CD8-positive, alpha-beta memory T cell (primary cell): ENCODE measurements around the gene CEMIP2. TPM values are rescaled to one million over a fixed set of nuclear protein-coding genes. Genes with fewer than 3 reads are reported as not detected.

ENCODE experiments used
- CTCF ChIA-PET: fragments of 350-600 bp; sonication (Branson Sonifier 250); formaldehyde crosslinking; loops from one replicate; lab custom pipeline; 2021; ENCODE audit warnings: antibody characterized with exemption; lab: Charles Lee
- POLR2A ChIA-PET: fragments of 350-600 bp; sonication (Branson Sonifier 250); formaldehyde crosslinking; loops from one replicate; lab custom pipeline; 2021; ENCODE audit warnings: antibody characterized with exemption; lab: Charles Lee
- DNase-seq, 5 donors: peaks; one replicate each; pipeline versions ENCODE4 v3.0.0 to v3.0.0-alpha.2; 2020 to 2022; ENCODE audit warnings: mixed read lengths in 1 of 5
- H3K27ac ChIP-seq: one replicate; pipeline ENCODE4 v1.7.0; 2013; ENCODE audit warnings: low read depth, mild to moderate bottlenecking, low read length, moderate library complexity
- H3K27me3 ChIP-seq: 2 replicates; pipeline ENCODE4 v1.7.0; 2013; ENCODE audit warnings: low read length, mild to moderate bottlenecking; ENCODE audit not compliant: insufficient read depth, poor library complexity, severe bottlenecking
- H3K36me3 ChIP-seq: 2 replicates; pipeline ENCODE4 v1.7.0; 2013; ENCODE audit warnings: mild to moderate bottlenecking, low read length, moderate library complexity; ENCODE audit not compliant: insufficient read depth
- H3K4me1 ChIP-seq: 2 replicates; pipeline ENCODE4 v1.7.0; 2013; ENCODE audit warnings: mild to moderate bottlenecking, low read length, moderate library complexity; ENCODE audit not compliant: insufficient read depth
- H3K4me3 ChIP-seq: 2 replicates; pipeline ENCODE4 v1.7.0; 2013; ENCODE audit warnings: mild to moderate bottlenecking, low read length
- H3K9me3 ChIP-seq: 2 replicates; pipeline ENCODE4 v1.7.0; 2013; ENCODE audit warnings: mild to moderate bottlenecking, low read length
- H3K27ac Mint-ChIP-seq, 8 donors: one replicate each; pipeline ENCODE4 v1.8.0; 2020 to 2021; ENCODE audit warnings: mixed read lengths in 8 of 8, mild to moderate bottlenecking in 6 of 8, inconsistent platforms in 3 of 8, moderate library complexity in 3 of 8
- H3K27me3 Mint-ChIP-seq, 2 donors: one replicate each; pipeline ENCODE4 v1.8.0; 2020 to 2021; ENCODE audit warnings: mixed read lengths in 2 of 2, mild to moderate bottlenecking in 1 of 2, moderate library complexity in 1 of 2
- H3K36me3 Mint-ChIP-seq, 3 donors: one replicate each; pipeline ENCODE4 v1.8.0; 2020 to 2021; ENCODE audit warnings: mixed read lengths in 3 of 3, inconsistent platforms in 1 of 3, mild to moderate bottlenecking in 1 of 3
- H3K4me1 Mint-ChIP-seq, 3 donors: one replicate each; pipeline ENCODE4 v1.8.0; 2020 to 2021; ENCODE audit warnings: mixed read lengths in 3 of 3, inconsistent platforms in 1 of 3, mild to moderate bottlenecking in 1 of 3
- H3K4me3 Mint-ChIP-seq, 7 donors: one replicate each; pipeline ENCODE4 v1.8.0; 2020 to 2021; ENCODE audit warnings: mixed read lengths in 7 of 7, mild to moderate bottlenecking in 6 of 7, moderate library complexity in 4 of 7, inconsistent platforms in 2 of 7
- H3K9me3 Mint-ChIP-seq, 5 donors: one replicate each; pipeline ENCODE4 v1.8.0; 2020 to 2022; ENCODE audit warnings: mixed read lengths in 5 of 5, mild to moderate bottlenecking in 3 of 5, moderate library complexity in 2 of 5, inconsistent platforms in 1 of 5
- polyA plus RNA-seq: library from polyadenylated mRNA; unstranded; fragments of 300-500 nt; fragmentation: Illumina TruSeq; gene quantifications from one replicate; pipeline ENCODE4 v1.2.3, GENCODE V29; 2021
- total RNA-seq, 2 experiments: library from RNA; stranded (reverse); gene quantifications; one replicate each; pipeline ENCODE4 v1.2.3, GENCODE V29; 2021

Gene CEMIP2
- total and polyA plus RNA-seq, 3 experiments from 2014 or later = 8.8 to 75.5 (median 74.1) TPM

- H3K27me3 Mint-ChIP-seq = no peaks in the 10 kb centered on the region
- Histone ChIP-seq H3K36me3 (no peaks in the 10 kb centered on the region), H3K27me3 (no peaks in the 10 kb centered on the region), H3K4me1 (no peaks in the 10 kb centered on the region), H3K4me3 (no peak overlapping the region), H3K9me3 (no peaks in the 10 kb centered on the region), H3K27ac (no peak overlapping the region)
- H3K36me3 Mint-ChIP-seq = peaks cover 0 to 2% (median 0%) of the 10 kb centered on the region in 3 donors
- peaks cover 8 to 36% (median 11%) of the 10 kb centered on the region in 3 donors for H3K4me1 Mint-ChIP-seq
- DNase-seq = no peak
- no peaks in the 10 kb centered on the region for H3K9me3 Mint-ChIP-seq
- no peak overlapping the region for H3K27ac Mint-ChIP-seq
- no peak overlapping the region for H3K4me3 Mint-ChIP-seq
- ChIA-PET CTCF (no interaction called here), POLR2A (no interaction called here)
Measured at GRCh38 chr9:71676460-71676859, 91.9 kb downstream of the CEMIP2 start.

- Mint-ChIP-seq H3K4me1 (peaks cover 8 to 36% (median 11%) of the 10 kb centered on the region in 3 donors), H3K27me3 (no peaks in the 10 kb centered on the region), H3K4me3 (no peak overlapping the region), H3K27ac (no peak overlapping the region), H3K36me3 (peaks cover 0 to 2% (median 0%) of the 10 kb centered on the region in 3 donors), H3K9me3 (no peaks in the 10 kb centered on the region)
- ChIA-PET POLR2A (no interaction called here), CTCF (no interaction called here)
- Histone ChIP-seq H3K4me1 (no peaks in the 10 kb centered on the region), H3K4me3 (no peak overlapping the region), H3K27ac (no peak overlapping the region), H3K9me3 (no peaks in the 10 kb centered on the region), H3K27me3 (no peaks in the 10 kb centered on the region), H3K36me3 (no peaks in the 10 kb centered on the region)
- DNase-seq = no peak
Measured at GRCh38 chr9:71675857-71676165, 92.5 kb downstream of the CEMIP2 start.

- Histone ChIP-seq H3K4me1 (no peaks in the 10 kb centered on the region), H3K9me3 (no peaks in the 10 kb centered on the region), H3K27me3 (no peaks in the 10 kb centered on the region), H3K36me3 (no peaks in the 10 kb centered on the region), H3K27ac (no peak overlapping the region), H3K4me3 (no peak overlapping the region)
- H3K36me3 Mint-ChIP-seq = peaks cover 0 to 2% (median 0%) of the 10 kb centered on the region in 3 donors
- peak overlapping the region in 1 of 8 donors; percentile 75 for H3K27ac Mint-ChIP-seq
- no peak for DNase-seq
- peaks cover 8 to 36% (median 11%) of the 10 kb centered on the region in 3 donors for H3K4me1 Mint-ChIP-seq
- H3K27me3 Mint-ChIP-seq = no peaks in the 10 kb centered on the region
- H3K4me3 Mint-ChIP-seq = no peak overlapping the region
- CTCF ChIA-PET = interaction anchor here (0.6 kb wide), 1 partner anchor 1319 kb away, joined by 3 read pairs; no protein-coding TSS in a partner anchor
- H3K9me3 Mint-ChIP-seq = no peaks in the 10 kb centered on the region
- POLR2A ChIA-PET = no interaction called here
Measured at GRCh38 chr9:71675105-71675856, 93.0 kb downstream of the CEMIP2 start.

GRCh38 chr9:71672573-71672972 is 95.7 kb downstream of the CEMIP2 start:
- Mint-ChIP-seq H3K27me3 (no peaks in the 10 kb centered on the region), H3K9me3 (no peaks in the 10 kb centered on the region), H3K4me1 (peaks cover 0 to 12% (median 2%) of the 10 kb centered on the region in 3 donors), H3K27ac (no peak overlapping the region), H3K36me3 (peaks cover 0 to 12% (median 6%) of the 10 kb centered on the region in 3 donors), H3K4me3 (no peak overlapping the region)
- no peaks in the 10 kb centered on the region for H3K27me3 ChIP-seq
- no peaks in the 10 kb centered on the region for H3K4me1 ChIP-seq
- H3K36me3 ChIP-seq = no peaks in the 10 kb centered on the region
- H3K27ac ChIP-seq = no peak overlapping the region
- H3K4me3 ChIP-seq = no peak overlapping the region
- POLR2A ChIA-PET = no interaction called here
- no peak for DNase-seq
- CTCF ChIA-PET = no interaction called here
- no peaks in the 10 kb centered on the region for H3K9me3 ChIP-seq

GRCh38 chr9:71671289-71671688 is 97.0 kb downstream of the CEMIP2 start:
- no peaks in the 10 kb centered on the region for H3K9me3 ChIP-seq
- no peak for DNase-seq
- Mint-ChIP-seq H3K4me3 (no peak overlapping the region), H3K9me3 (no peaks in the 10 kb centered on the region), H3K27me3 (no peaks in the 10 kb centered on the region), H3K36me3 (peaks cover 0 to 12% (median 6%) of the 10 kb centered on the region in 3 donors), H3K27ac (no peak overlapping the region), H3K4me1 (peaks cover 0 to 2% (median 0%) of the 10 kb centered on the region in 3 donors)
- no peak overlapping the region for H3K4me3 ChIP-seq
- H3K4me1 ChIP-seq = no peaks in the 10 kb centered on the region
- H3K27ac ChIP-seq = no peak overlapping the region
- CTCF ChIA-PET = no interaction called here
- POLR2A ChIA-PET = no interaction called here
- no peaks in the 10 kb centered on the region for H3K36me3 ChIP-seq
- H3K27me3 ChIP-seq = no peaks in the 10 kb centered on the region

- CTCF ChIA-PET = no interaction called here
- Histone ChIP-seq H3K4me3 (no peak overlapping the region), H3K27me3 (no peaks in the 10 kb centered on the region), H3K36me3 (no peaks in the 10 kb centered on the region), H3K4me1 (no peaks in the 10 kb centered on the region), H3K27ac (no peak overlapping the region), H3K9me3 (no peaks in the 10 kb centered on the region)
- POLR2A ChIA-PET = no interaction called here
- Mint-ChIP-seq H3K36me3 (peaks cover 0 to 12% (median 6%) of the 10 kb centered on the region in 3 donors), H3K4me1 (no peaks in the 10 kb centered on the region), H3K9me3 (no peaks in the 10 kb centered on the region), H3K27me3 (no peaks in the 10 kb centered on the region), H3K4me3 (no peak overlapping the region), H3K27ac (peak overlapping the region in 1 of 8 donors; percentile 6)
- no peak for DNase-seq
Measured at GRCh38 chr9:71670121-71670520, 98.2 kb downstream of the CEMIP2 start.

GRCh38 chr9:71669284-71669995 is 98.9 kb downstream of the CEMIP2 start:
- Mint-ChIP-seq H3K4me3 (no peak overlapping the region), H3K9me3 (no peaks in the 10 kb centered on the region), H3K27me3 (no peaks in the 10 kb centered on the region), H3K27ac (no peak overlapping the region), H3K36me3 (peaks cover 0 to 12% (median 6%) of the 10 kb centered on the region in 3 donors), H3K4me1 (peaks cover 3 to 5% (median 5%) of the 10 kb centered on the region in 3 donors)
- Histone ChIP-seq H3K4me1 (no peaks in the 10 kb centered on the region), H3K36me3 (no peaks in the 10 kb centered on the region), H3K27me3 (no peaks in the 10 kb centered on the region), H3K9me3 (no peaks in the 10 kb centered on the region), H3K4me3 (no peak overlapping the region), H3K27ac (no peak overlapping the region)
- ChIA-PET POLR2A (no interaction called here), CTCF (no interaction called here)
- no peak for DNase-seq

- ChIA-PET CTCF (no interaction called here), POLR2A (no interaction called here)
- H3K4me3 Mint-ChIP-seq = no peak overlapping the region
- H3K36me3 ChIP-seq = no peaks in the 10 kb centered on the region
- H3K9me3 Mint-ChIP-seq = no peaks in the 10 kb centered on the region
- H3K27ac Mint-ChIP-seq = no peak overlapping the region
- H3K36me3 Mint-ChIP-seq = peaks cover 0 to 12% (median 6%) of the 10 kb centered on the region in 3 donors
- H3K4me3 ChIP-seq = no peak overlapping the region
- H3K27ac ChIP-seq = no peak overlapping the region
- DNase-seq = no peak
- no peaks in the 10 kb centered on the region for H3K9me3 ChIP-seq
- H3K4me1 Mint-ChIP-seq = peaks cover 7 to 12% (median 9%) of the 10 kb centered on the region in 3 donors
- H3K4me1 ChIP-seq = no peaks in the 10 kb centered on the region
- H3K27me3 Mint-ChIP-seq = peaks cover 0 to 4% of the 10 kb centered on the region in 2 donors
- H3K27me3 ChIP-seq = no peaks in the 10 kb centered on the region
Measured at GRCh38 chr9:71668717-71669116, 99.6 kb downstream of the CEMIP2 start.
